ENCODE data around the gene OGA.

The OGA gene

GRCh38 chr10:101848408-101848807 lies 30.2 kb upstream of the OGA start:
- 79 to 84% methylated on average over 4 of the region's 4 CpGs for WGBS, 2 experiments
- no peak overlapping the region for H3K27ac ChIP-seq (ENCODE audit: insufficient read depth, low read depth, low read length, poor library complexity, severe bottlenecking)

DNA sequence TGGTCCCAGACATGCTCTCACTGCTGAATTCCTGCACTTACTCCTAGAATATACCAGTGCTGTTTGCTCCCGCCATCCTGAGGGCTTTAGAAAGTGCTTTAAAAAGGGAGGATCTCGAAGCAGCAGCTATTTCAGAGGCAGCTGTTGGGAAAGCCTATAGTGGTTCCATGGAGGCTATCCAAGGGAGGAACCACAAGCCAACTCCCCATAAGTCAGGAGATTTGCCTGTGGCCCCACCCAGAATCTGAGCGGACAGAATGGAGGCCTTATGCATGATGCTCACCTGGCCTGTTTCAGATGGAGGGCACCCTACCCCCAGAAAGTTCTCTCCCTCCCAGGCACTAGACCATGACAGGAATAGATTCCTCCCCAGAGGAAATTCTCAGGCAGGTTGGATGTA lies 27.6 kb upstream of the OGA start:
- Histone ChIP-seq H3K4me1 (ENCODE audit: control insufficient read depth, insufficient read depth, low read length) (peaks cover 27% of the 10 kb centered on the region), H3K9me3 (ENCODE audit: control insufficient read depth, low read length) (no peaks in the 10 kb centered on the region), H3K36me3 (ENCODE audit: control insufficient read depth, insufficient read depth, low read length) (no peaks in the 10 kb centered on the region), H3K4me3 (ENCODE audit: insufficient read depth, low read depth, low read length) (no peak overlapping the region), H3K27ac (ENCODE audit: insufficient read depth, low read depth, low read length, poor library complexity, severe bottlenecking) (no peak overlapping the region), H3K27me3 (ENCODE audit: control insufficient read depth, insufficient read depth, low read length, poor library complexity, severe bottlenecking) (peaks cover 35% of the 10 kb centered on the region)
- 92 to 95% methylated on average over 3 of the region's 3 CpGs for WGBS, 2 experiments

More at GRCh38 chr10:101848408-101848807, 30.2 kb upstream of the OGA start:
- Histone ChIP-seq H3K36me3 (ENCODE audit: control insufficient read depth, insufficient read depth, low read length) (no peaks in the 10 kb centered on the region), H3K9me3 (ENCODE audit: control insufficient read depth, low read length) (no peaks in the 10 kb centered on the region), H3K4me3 (ENCODE audit: insufficient read depth, low read depth, low read length) (no peak overlapping the region), H3K27me3 (ENCODE audit: control insufficient read depth, insufficient read depth, low read length, poor library complexity, severe bottlenecking) (peaks cover 13% of the 10 kb centered on the region), H3K4me1 (ENCODE audit: control insufficient read depth, insufficient read depth, low read length) (peaks cover 25% of the 10 kb centered on the region)

- no peaks in the 10 kb centered on the region for H3K36me3 ChIP-seq (ENCODE audit: control insufficient read depth, insufficient read depth, low read length)
- H3K4me3 ChIP-seq (ENCODE audit: insufficient read depth, low read depth, low read length): peak within 1 kb of the TSS; percentile 28
- WGBS, 2 experiments: 19% methylated on average over 53 to 57 of the region's 60 CpGs
Observed at GRCh38 chr10:101843032-101844021, 25.1 kb upstream of the OGA start, which contains the start of gene KCNIP2. Gene KCNIP2 (minus strand): TSS chr10:101843800. CDS start chr10:101843568, 232 bp downstream.

GRCh38 chr10:101841826-101842225 lies 23.6 kb upstream of the OGA start:
- Histone ChIP-seq H3K36me3 (ENCODE audit: control insufficient read depth, insufficient read depth, low read length) (no peaks in the 10 kb centered on the region), H3K4me3 (ENCODE audit: insufficient read depth, low read depth, low read length) (no peak overlapping the region), H3K27me3 (ENCODE audit: control insufficient read depth, insufficient read depth, low read length, poor library complexity, severe bottlenecking) (peaks cover 35% of the 10 kb centered on the region)

More at GRCh38 chr10:101843032-101844021, 25.1 kb upstream of the OGA start, which contains the start of gene KCNIP2:
- Histone ChIP-seq H3K4me1 (ENCODE audit: control insufficient read depth, insufficient read depth, low read length) (peaks cover 33% of the 10 kb centered on the region), H3K27ac (ENCODE audit: insufficient read depth, low read depth, low read length, poor library complexity, severe bottlenecking) (no peak within 1 kb of the TSS), H3K27me3 (ENCODE audit: control insufficient read depth, insufficient read depth, low read length, poor library complexity, severe bottlenecking) (peaks cover 35% of the 10 kb centered on the region), H3K9me3 (ENCODE audit: control insufficient read depth, low read length) (no peaks in the 10 kb centered on the region)

GRCh38 chr10:101840741-101841453 lies 22.7 kb upstream of the OGA start:
- H3K4me3 ChIP-seq (ENCODE audit: insufficient read depth, low read depth, low read length): peak overlapping the region; percentile 57
- WGBS, 2 experiments: 2% methylated on average over 46 of the region's 46 CpGs
- H3K9me3 ChIP-seq (ENCODE audit: control insufficient read depth, low read length): no peaks in the 10 kb centered on the region
- H3K36me3 ChIP-seq (ENCODE audit: control insufficient read depth, insufficient read depth, low read length): no peaks in the 10 kb centered on the region
- H3K27me3 ChIP-seq (ENCODE audit: control insufficient read depth, insufficient read depth, low read length, poor library complexity, severe bottlenecking): peaks cover 35% of the 10 kb centered on the region
- H3K4me1 ChIP-seq (ENCODE audit: control insufficient read depth, insufficient read depth, low read length): peaks cover 33% of the 10 kb centered on the region
- no peak overlapping the region for H3K27ac ChIP-seq (ENCODE audit: insufficient read depth, low read depth, low read length, poor library complexity, severe bottlenecking)

More at GRCh38 chr10:101841826-101842225, 23.6 kb upstream of the OGA start:
- Histone ChIP-seq H3K9me3 (ENCODE audit: control insufficient read depth, low read length) (no peaks in the 10 kb centered on the region), H3K4me1 (ENCODE audit: control insufficient read depth, insufficient read depth, low read length) (peaks cover 33% of the 10 kb centered on the region), H3K27ac (ENCODE audit: insufficient read depth, low read depth, low read length, poor library complexity, severe bottlenecking) (no peak overlapping the region)

DNA sequence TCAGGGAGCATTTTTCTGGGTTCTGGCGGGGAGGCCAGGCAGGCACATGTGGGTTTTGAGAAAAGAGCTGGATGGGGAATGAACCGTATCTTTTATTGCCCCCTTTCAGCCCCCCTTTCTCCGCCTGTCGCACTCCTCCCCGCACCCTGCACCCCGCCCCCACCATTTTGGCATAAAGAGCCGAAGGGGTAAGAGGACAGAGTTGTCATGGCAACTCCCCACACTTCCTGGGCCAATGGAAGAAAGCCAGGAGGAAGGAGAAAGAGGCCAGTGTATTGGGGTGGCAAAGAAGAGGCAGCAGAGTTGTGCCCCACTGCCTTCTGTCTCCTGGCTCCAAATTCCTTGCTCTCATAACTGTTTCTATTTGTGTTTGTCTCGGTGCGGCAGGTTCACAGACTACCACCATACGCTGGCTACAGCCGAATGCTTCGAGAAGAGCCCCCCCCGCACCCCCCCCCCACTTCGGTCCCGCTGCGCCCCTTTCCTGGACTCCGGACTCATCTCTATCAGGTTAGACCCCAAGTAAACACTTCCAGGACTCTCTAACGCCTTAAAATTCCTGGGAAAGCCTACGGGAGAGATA lies 21.9 kb upstream of the OGA start:
- Histone ChIP-seq H3K27ac (ENCODE audit: insufficient read depth, low read depth, low read length, poor library complexity, severe bottlenecking) (no peak overlapping the region), H3K4me3 (ENCODE audit: insufficient read depth, low read depth, low read length) (peak overlapping the region; percentile 57), H3K27me3 (ENCODE audit: control insufficient read depth, insufficient read depth, low read length, poor library complexity, severe bottlenecking) (peaks cover 35% of the 10 kb centered on the region), H3K36me3 (ENCODE audit: control insufficient read depth, insufficient read depth, low read length) (no peaks in the 10 kb centered on the region), H3K4me1 (ENCODE audit: control insufficient read depth, insufficient read depth, low read length) (peaks cover 39% of the 10 kb centered on the region), H3K9me3 (ENCODE audit: control insufficient read depth, low read length) (no peaks in the 10 kb centered on the region)
- 2 to 4% methylated on average over 17 to 19 of the region's 19 CpGs for WGBS, 2 experiments

DNA sequence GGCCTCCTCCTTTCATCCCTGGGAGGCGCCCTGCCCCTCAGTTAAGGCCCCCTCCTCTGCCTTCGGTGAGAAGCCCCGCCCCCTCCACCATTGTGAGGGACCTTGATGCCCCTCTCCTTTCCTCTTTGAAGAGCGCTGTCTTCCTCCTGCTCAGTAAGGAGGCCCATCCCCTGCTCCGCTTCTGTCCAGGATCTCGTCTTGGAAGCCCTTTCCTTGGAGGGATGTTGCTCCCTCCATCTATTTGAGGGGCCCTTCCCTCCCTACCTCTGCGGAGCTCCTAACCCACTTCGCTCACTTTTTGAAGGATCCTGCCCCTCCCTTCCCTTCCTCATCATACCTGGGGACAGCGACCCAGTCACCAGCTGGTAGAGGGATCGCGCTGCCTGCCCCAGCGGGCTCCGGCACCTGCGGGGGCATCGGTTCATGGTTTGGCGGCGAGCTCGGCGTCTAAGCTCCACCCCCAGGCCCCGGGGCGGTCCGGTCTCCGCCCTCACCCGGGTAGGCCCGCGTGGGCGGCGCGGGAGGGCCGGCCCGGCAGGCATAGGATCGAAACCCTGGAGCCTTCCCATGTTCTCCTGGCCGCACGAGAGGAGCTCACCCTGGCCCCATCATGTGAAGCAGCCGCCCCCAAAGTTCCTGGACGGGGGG lies 21.3 kb upstream of the OGA start:
- Histone ChIP-seq H3K4me3 (ENCODE audit: insufficient read depth, low read depth, low read length) (peak overlapping the region; percentile 57), H3K4me1 (ENCODE audit: control insufficient read depth, insufficient read depth, low read length) (peaks cover 35% of the 10 kb centered on the region)
- 1% methylated on average over 36 of the region's 36 CpGs for WGBS, 2 experiments

DNA sequence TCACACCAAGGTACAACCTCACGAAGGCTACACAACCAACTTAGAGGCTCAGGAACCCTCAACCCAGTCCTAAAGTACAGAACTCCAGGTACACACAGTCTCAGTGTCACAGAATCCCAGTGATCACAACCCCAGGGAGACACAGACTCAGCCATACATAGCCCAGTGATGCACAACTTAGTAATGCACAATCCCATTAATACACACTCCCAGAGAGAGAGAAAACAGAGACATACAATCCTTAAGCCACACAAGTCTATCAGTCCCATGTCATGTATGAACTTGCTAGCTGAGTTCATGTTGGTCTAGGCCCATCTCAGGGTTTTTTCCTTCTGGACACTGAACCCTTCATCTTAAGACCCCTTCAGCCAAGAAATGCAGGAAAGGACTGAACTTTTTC lies 20.8 kb upstream of the OGA start:
- H3K4me3 ChIP-seq (ENCODE audit: insufficient read depth, low read depth, low read length): peak overlapping the region; percentile 57

More for the DNA sequence above, 21.3 kb upstream of the OGA start:
- Histone ChIP-seq H3K27ac (ENCODE audit: insufficient read depth, low read depth, low read length, poor library complexity, severe bottlenecking) (no peak overlapping the region), H3K36me3 (ENCODE audit: control insufficient read depth, insufficient read depth, low read length) (no peaks in the 10 kb centered on the region), H3K27me3 (ENCODE audit: control insufficient read depth, insufficient read depth, low read length, poor library complexity, severe bottlenecking) (peaks cover 30% of the 10 kb centered on the region), H3K9me3 (ENCODE audit: control insufficient read depth, low read length) (no peaks in the 10 kb centered on the region)

DNA sequence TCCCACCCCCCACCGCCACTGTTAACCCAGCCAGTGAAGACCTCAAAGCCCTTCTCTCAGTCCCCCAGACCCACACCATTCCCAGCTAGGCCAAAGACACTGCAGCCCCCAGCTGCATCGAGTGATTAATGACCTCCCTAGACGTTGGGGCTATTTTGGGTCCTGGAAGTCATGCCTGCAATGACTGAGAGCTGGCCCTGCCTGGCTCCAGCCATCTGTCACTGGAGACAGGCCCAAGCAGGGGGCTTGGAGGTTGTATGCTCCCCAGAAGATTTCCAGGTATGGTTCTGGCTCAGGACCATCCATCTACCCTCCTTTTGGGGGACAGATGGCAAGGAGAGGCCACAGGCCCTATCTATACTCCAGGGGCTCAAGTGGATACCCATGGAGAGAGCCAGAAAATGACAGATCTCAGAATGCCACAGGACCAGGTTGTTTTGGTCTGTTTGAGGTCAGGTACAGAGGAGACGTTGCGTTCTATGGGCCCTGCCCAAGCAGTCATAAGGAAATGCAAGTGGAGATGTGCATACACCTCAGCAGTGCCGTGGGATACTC lies 20.2 kb upstream of the OGA start:
- Histone ChIP-seq H3K9me3 (ENCODE audit: control insufficient read depth, low read length) (no peaks in the 10 kb centered on the region), H3K36me3 (ENCODE audit: control insufficient read depth, insufficient read depth, low read length) (no peaks in the 10 kb centered on the region), H3K4me1 (ENCODE audit: control insufficient read depth, insufficient read depth, low read length) (peaks cover 29% of the 10 kb centered on the region), H3K4me3 (ENCODE audit: insufficient read depth, low read depth, low read length) (no peak overlapping the region), H3K27me3 (ENCODE audit: control insufficient read depth, insufficient read depth, low read length, poor library complexity, severe bottlenecking) (peaks cover 23% of the 10 kb centered on the region), H3K27ac (ENCODE audit: insufficient read depth, low read depth, low read length, poor library complexity, severe bottlenecking) (no peak overlapping the region)
- WGBS, 2 experiments: 88 to 92% methylated on average over 6 of the region's 6 CpGs

More for the DNA sequence above, 20.8 kb upstream of the OGA start:
- WGBS, 2 experiments: 87 to 90% methylated on average over 1 of the region's 1 CpG
- peaks cover 29% of the 10 kb centered on the region for H3K4me1 ChIP-seq (ENCODE audit: control insufficient read depth, insufficient read depth, low read length)
- no peak overlapping the region for H3K27ac ChIP-seq (ENCODE audit: insufficient read depth, low read depth, low read length, poor library complexity, severe bottlenecking)
- peaks cover 25% of the 10 kb centered on the region for H3K27me3 ChIP-seq (ENCODE audit: control insufficient read depth, insufficient read depth, low read length, poor library complexity, severe bottlenecking)
- H3K9me3 ChIP-seq (ENCODE audit: control insufficient read depth, low read length): no peaks in the 10 kb centered on the region
- no peaks in the 10 kb centered on the region for H3K36me3 ChIP-seq (ENCODE audit: control insufficient read depth, insufficient read depth, low read length)
